GM19025 (cell line): ENCODE measurements around the gene CD58.
"Not testable (repeated sequence)": the region's sequence is repeated elsewhere in the genome, so short reads cannot be mapped to it uniquely, and the experiment has no call there.

Experiments used
- ATAC-seq: cut with Tn5 transposase; IDR thresholded peaks from one replicate; pipeline ENCODE4 v1.9.1; 2021; ENCODE audit warnings: mild to moderate bottlenecking, low read depth, moderate library complexity; ENCODE audit not compliant: unreplicated experiment

The CD58 gene

GRCh38 chr1:116570358-116571214 lies at the start of gene CD58:
Gene CD58, minus strand, starts transcription at chr1:116571026. Its CDS starts 54 bp downstream, at chr1:116570972.
- ATAC-seq = peak; percentile 70

GRCh38 chr1:116620392-116620791 lies 49.6 kb upstream of the CD58 start:
- not testable (repeated sequence) for ATAC-seq

- not testable (repeated sequence) for ATAC-seq
These were observed 48.3 kb upstream of the CD58 start for GRCh38 chr1:116619106-116619505.

GRCh38 chr1:116617808-116618207 lies 47.0 kb upstream of the CD58 start:
- ATAC-seq = not testable (repeated sequence)

GRCh38 chr1:116613825-116614224 lies 43.0 kb upstream of the CD58 start:
- not testable (repeated sequence) for ATAC-seq

- ATAC-seq = not testable (repeated sequence)
These were observed 39.1 kb upstream of the CD58 start for GRCh38 chr1:116609801-116610371.

- not testable (repeated sequence) for ATAC-seq
These were observed 38.0 kb upstream of the CD58 start for GRCh38 chr1:116608841-116609240.

- not testable (repeated sequence) for ATAC-seq
These were observed 37.3 kb upstream of the CD58 start for GRCh38 chr1:116608151-116608550.

GRCh38 chr1:116607463-116607862 lies 36.6 kb upstream of the CD58 start:
- ATAC-seq = not testable (repeated sequence)

- ATAC-seq = not testable (repeated sequence)
These were observed 35.2 kb upstream of the CD58 start for GRCh38 chr1:116606067-116606466.

GRCh38 chr1:116605315-116605714 lies 34.5 kb upstream of the CD58 start:
- ATAC-seq = no peak

GRCh38 chr1:116604408-116604807 lies 33.6 kb upstream of the CD58 start:
- not testable (repeated sequence) for ATAC-seq

- not testable (repeated sequence) for ATAC-seq
These were observed 32.8 kb upstream of the CD58 start for GRCh38 chr1:116603646-116604045.

- not testable (repeated sequence) for ATAC-seq
These were observed 28.5 kb upstream of the CD58 start for GRCh38 chr1:116599369-116599768.

GRCh38 chr1:116598420-116599036 lies 27.7 kb upstream of the CD58 start:
- not testable (repeated sequence) for ATAC-seq

- ATAC-seq = peak; percentile 72
These were observed 26.6 kb upstream of the CD58 start for GRCh38 chr1:116597388-116597787.

GRCh38 chr1:116596742-116597307 lies 26.0 kb upstream of the CD58 start:
- not testable (repeated sequence) for ATAC-seq

GRCh38 chr1:116595946-116596741 lies 25.3 kb upstream of the CD58 start:
- not testable (repeated sequence) for ATAC-seq

GRCh38 chr1:116595065-116595840 lies 24.4 kb upstream of the CD58 start:
- ATAC-seq = not testable (repeated sequence)
